H1 (cell line): ENCODE results near the gene FGR. TPM values are rescaled to one million over a fixed set of nuclear protein-coding genes. Genes with fewer than 3 reads are reported as not detected.
A peak's percentile ranks its signal among the peaks of the same experiment; 100 is the strongest.

Source experiments
- ATF2 ChIP-seq: IDR thresholded peaks from 2 replicates; pipeline ENCODE4 v1.6.1; 2012; ENCODE audit warnings: low read length, inconsistent platforms
- CBX5 ChIP-seq: fragments of 300-800, 300-1000 bp; sonication (generic); IDR thresholded peaks from 2 replicates; pipeline ENCODE4 v1.7.1; 2016; ENCODE audit warnings: antibody characterized with exemption, low read length, low read depth
- CBX8 ChIP-seq: fragments of 300-800, 300-1000 bp; sonication (generic); IDR thresholded peaks from 2 replicates; pipeline ENCODE4 v1.7.1; 2016; ENCODE audit warnings: low read depth, low read length, borderline replicate concordance
- EZH2 ChIP-seq: fragments of 200-600 bp; sonication (generic); IDR thresholded peaks from 2 replicates; pipeline ENCODE4 v1.7.1; 2012; ENCODE audit warnings: low read depth, mild to moderate bottlenecking, moderate library complexity, low read length, inconsistent platforms; ENCODE audit not compliant: severe bottlenecking
- JUND ChIP-seq: IDR thresholded peaks from 2 replicates; pipeline ENCODE4 v1.6.1; 2011; ENCODE audit warnings: mild to moderate bottlenecking, improper control_type of control experiment, low read length
- KDM1A ChIP-seq: fragments of 200-600, 300-600 bp; sonication (generic); IDR thresholded peaks from 2 replicates; pipeline ENCODE4 v1.7.1; 2016; ENCODE audit warnings: mild to moderate bottlenecking, low read length, borderline replicate concordance
- RFX5 ChIP-seq: IDR thresholded peaks from 2 replicates; pipeline ENCODE4 v1.6.1; 2011; ENCODE audit warnings: low read depth, low read length, improper control_type of control experiment, borderline replicate concordance
- SP4 ChIP-seq: IDR thresholded peaks from 2 replicates; pipeline ENCODE4 v1.6.1; 2012; ENCODE audit warnings: low read length, inconsistent platforms
- SRF ChIP-seq: IDR thresholded peaks from 2 replicates; pipeline ENCODE4 v1.6.1; 2011; ENCODE audit warnings: mild to moderate bottlenecking, low read depth, low read length, moderate library complexity
- TAF1 ChIP-seq: IDR thresholded peaks from 2 replicates; pipeline ENCODE4 v1.6.1; 2011; ENCODE audit warnings: mild to moderate bottlenecking, low read depth, low read length
- TBP ChIP-seq: IDR thresholded peaks from 2 replicates; pipeline ENCODE4 v1.6.1; 2011; ENCODE audit warnings: low read depth, low read length, improper control_type of control experiment
- polyA plus RNA-seq, 7 experiments: library from polyadenylated mRNA; depleted of rRNA in 3 of 7; stranded (reverse) in 5 of 7; unstranded in 2 of 7; fragments of >200 nt in 5 of 7; fragments of 200-250 nt in 2 of 7; gene quantifications; 1 replicate in 5 of 7; 2 replicates in 1 of 7; 4 replicates in 1 of 7; pipeline versions ENCODE4 v1.2.1 to v1.2.3, GENCODE V29; 2011 to 2013; ENCODE audit warnings: missing spikeins in 2 of 7, mixed read lengths in 2 of 7
- total RNA-seq: library from RNA; stranded (reverse); fragmentation: NEBNext Ultra II Directional; extraction: Animal tissue kit (Norgen Biotek cat#: 25700); gene quantifications from 2 replicates; pipeline ENCODE4 v1.2.1, GENCODE V29; 2021
- TF ChIP-seq, protein P1 (sequence below): IDR thresholded peaks from 2 replicates; pipeline ENCODE4 v1.6.1; 2012; ENCODE audit warnings: inconsistent platforms
- TF ChIP-seq, protein P2 (sequence below): IDR thresholded peaks from 2 replicates; pipeline ENCODE4 v1.6.1; 2011; ENCODE audit warnings: low read depth, mild to moderate bottlenecking, low read length; ENCODE audit not compliant: insufficient read depth

The FGR gene
- total and polyA plus RNA-seq, 2 of the 8 experiments (the other 6 are each of a cell fraction or from before 2014, with no cell fraction given): 0.22 to 0.95 TPM

GRCh38 chr1:27650539-27651175 lies 15.7 kb upstream of the FGR start (continued):
- 0 out of 2 replicates have a peak, but pooled peaks have one; percentile 27 for TF ChIP-seq ATF2
- TF ChIP-seq, protein P1, sequence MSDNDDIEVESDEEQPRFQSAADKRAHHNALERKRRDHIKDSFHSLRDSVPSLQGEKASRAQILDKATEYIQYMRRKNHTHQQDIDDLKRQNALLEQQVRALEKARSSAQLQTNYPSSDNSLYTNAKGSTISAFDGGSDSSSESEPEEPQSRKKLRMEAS: peak; percentile 85
- no peak for TF ChIP-seq CBX5
- no peak for TF ChIP-seq CBX8
- TF ChIP-seq, protein P2, sequence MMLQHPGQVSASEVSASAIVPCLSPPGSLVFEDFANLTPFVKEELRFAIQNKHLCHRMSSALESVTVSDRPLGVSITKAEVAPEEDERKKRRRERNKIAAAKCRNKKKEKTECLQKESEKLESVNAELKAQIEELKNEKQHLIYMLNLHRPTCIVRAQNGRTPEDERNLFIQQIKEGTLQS: no peak
- TF ChIP-seq KDM1A: peak; percentile 93
- no peak for TF ChIP-seq SRF
- no peak for TF ChIP-seq EZH2
- TF ChIP-seq RFX5: no peak
- TF ChIP-seq JUND: peak; percentile 24; the same call in 1 of the 2 replicates
- no peak; the same call in 1 of the 2 replicates for TF ChIP-seq SP4
- no peak for TF ChIP-seq TAF1
- TF ChIP-seq TBP: no peak
- TF ChIP-seq, all 59 proteins: peak for 6
